NT2/D1 (cell line): ENCODE measurements around the gene PHYHIPL.

ENCODE experiments used
- DNase-seq: peaks from one replicate; pipeline ENCODE4 v3.0.0-alpha.2; 2011; ENCODE audit warnings: low read depth, low spot score
- H3K27me3 ChIP-seq: 2 replicates; pipeline ENCODE4 v1.6.0; 2011; ENCODE audit warnings: mild to moderate bottlenecking; ENCODE audit not compliant: insufficient read length, insufficient read depth
- H3K36me3 ChIP-seq: 2 replicates; pipeline ENCODE4 v1.6.1; 2011; ENCODE audit warnings: mild to moderate bottlenecking, low read length, mixed read lengths; ENCODE audit not compliant: insufficient read depth, insufficient read length
- H3K4me1 ChIP-seq: 2 replicates; pipeline ENCODE4 v1.5.1; 2011; ENCODE audit not compliant: insufficient read depth, insufficient read length
- H3K4me3 ChIP-seq: 2 replicates; pipeline ENCODE4 v1.5.1; 2011; ENCODE audit warnings: low read depth; ENCODE audit not compliant: insufficient read length
- H3K9ac ChIP-seq: 2 replicates; pipeline ENCODE4 v1.6.0; 2011; ENCODE audit warnings: low read depth; ENCODE audit not compliant: insufficient read length
- H3K9me3 ChIP-seq: 2 replicates; pipeline ENCODE4 v1.5.1; 2011; ENCODE audit warnings: mild to moderate bottlenecking, low read length; ENCODE audit not compliant: insufficient read depth
- SUZ12 ChIP-seq: IDR thresholded peaks from 2 replicates; pipeline ENCODE4 v1.6.1; 2011; ENCODE audit not compliant: insufficient read length, insufficient read depth; ENCODE audit errors: extremely low read depth
- YY1 ChIP-seq: IDR thresholded peaks from 2 replicates; pipeline ENCODE4 v1.6.1; 2011; ENCODE audit not compliant: insufficient read length, insufficient read depth
- ZNF274 ChIP-seq: IDR thresholded peaks from 2 replicates; pipeline ENCODE4 v1.6.1; 2011; ENCODE audit warnings: mild to moderate bottlenecking, low read depth, low read length

The PHYHIPL gene

DNA sequence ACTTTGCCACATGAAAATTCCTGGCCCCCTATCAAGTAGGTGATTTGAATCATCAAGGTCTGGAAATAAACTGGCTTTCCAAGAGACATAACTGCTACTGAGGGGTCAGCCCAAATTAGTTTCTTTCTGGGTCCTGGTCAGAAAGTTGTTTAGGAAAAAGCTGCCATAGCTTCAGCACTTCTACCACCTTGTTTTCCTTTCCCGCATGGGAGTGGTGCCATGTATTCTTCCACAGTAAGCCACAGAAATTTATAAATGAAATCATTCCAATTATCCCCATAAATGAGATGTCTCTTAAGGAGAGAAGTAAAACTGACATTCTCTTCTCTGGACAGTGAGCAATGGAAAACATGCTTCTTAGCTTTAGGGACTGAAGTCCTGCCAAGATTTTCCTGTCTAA lies 80.8 kb downstream of the PHYHIPL start:
- Histone ChIP-seq H3K36me3 (no peaks in the 10 kb centered on the region), H3K4me1 (no peaks in the 10 kb centered on the region), H3K9ac (no peak overlapping the region), H3K27me3 (no peaks in the 10 kb centered on the region), H3K4me3 (no peak overlapping the region), H3K9me3 (no peaks in the 10 kb centered on the region)
- no peak for DNase-seq
- TF ChIP-seq SUZ12: no peak
- no peak for TF ChIP-seq YY1
- TF ChIP-seq ZNF274: no peak

- H3K27me3 ChIP-seq: no peaks in the 10 kb centered on the region
- TF ChIP-seq YY1: no peak
- H3K9ac ChIP-seq: no peak overlapping the region
- no peak for DNase-seq
- H3K9me3 ChIP-seq: no peaks in the 10 kb centered on the region
- H3K4me1 ChIP-seq: no peaks in the 10 kb centered on the region
- H3K4me3 ChIP-seq: no peak overlapping the region
- no peaks in the 10 kb centered on the region for H3K36me3 ChIP-seq
These were observed 82.4 kb downstream of the PHYHIPL start for GRCh38 chr10:59258890-59259289.

DNA sequence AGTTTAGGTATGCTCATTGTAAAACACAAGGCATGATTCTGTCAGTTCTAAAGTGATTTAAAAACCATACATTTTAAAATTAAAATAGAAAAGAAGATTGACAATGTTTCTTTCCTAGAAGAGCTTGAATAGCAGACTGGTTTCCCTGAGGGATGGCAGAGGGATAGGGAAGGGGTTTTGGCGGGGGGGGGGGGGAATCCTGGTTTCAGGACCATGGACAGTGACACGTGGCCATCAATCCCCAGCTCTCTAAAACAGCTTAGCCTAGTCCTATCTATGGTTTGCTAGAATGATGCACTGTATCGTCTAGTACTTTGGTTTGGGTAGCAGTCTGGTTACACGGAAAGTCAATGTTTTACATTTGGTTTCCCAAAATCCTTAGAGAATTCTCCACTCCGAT lies 88.7 kb downstream of the PHYHIPL start:
- no peaks in the 10 kb centered on the region for H3K9me3 ChIP-seq
- no peak for TF ChIP-seq SUZ12
- no peak for TF ChIP-seq YY1
- no peak for TF ChIP-seq ZNF274
- no peaks in the 10 kb centered on the region for H3K36me3 ChIP-seq
- DNase-seq: no peak
- no peaks in the 10 kb centered on the region for H3K27me3 ChIP-seq
- no peak overlapping the region for H3K9ac ChIP-seq
- no peak overlapping the region for H3K4me3 ChIP-seq
- no peaks in the 10 kb centered on the region for H3K4me1 ChIP-seq

GRCh38 chr10:59266321-59266720 lies 89.9 kb downstream of the PHYHIPL start:
- Histone ChIP-seq H3K4me3 (no peak overlapping the region), H3K27me3 (no peaks in the 10 kb centered on the region), H3K9me3 (no peaks in the 10 kb centered on the region), H3K36me3 (no peaks in the 10 kb centered on the region), H3K9ac (no peak overlapping the region), H3K4me1 (no peaks in the 10 kb centered on the region)
- no peak for DNase-seq
- TF ChIP-seq ZNF274: no peak
- TF ChIP-seq YY1: no peak
- no peak for TF ChIP-seq SUZ12

DNA sequence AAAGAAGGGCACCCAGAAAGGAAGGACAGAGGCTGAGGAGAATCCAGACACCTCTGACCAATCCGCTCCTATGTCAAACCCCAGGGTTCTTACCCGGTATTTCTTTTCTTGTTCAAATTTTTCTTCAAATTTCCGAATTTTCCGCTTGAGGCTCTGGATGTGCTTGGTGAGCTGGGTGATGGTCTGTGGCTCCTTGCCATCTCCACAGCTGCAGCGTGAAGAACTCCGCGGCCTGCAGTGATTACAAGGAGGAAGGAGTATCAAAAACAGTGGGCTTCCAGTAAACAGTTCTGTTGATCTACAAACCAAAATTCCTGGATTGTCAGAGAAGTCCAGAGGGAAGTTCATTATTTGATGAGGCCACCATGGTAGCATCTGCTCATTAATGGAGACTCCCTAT lies 92.0 kb downstream of the PHYHIPL start:
- Histone ChIP-seq H3K9me3 (no peaks in the 10 kb centered on the region), H3K36me3 (no peaks in the 10 kb centered on the region), H3K4me1 (no peaks in the 10 kb centered on the region), H3K27me3 (no peaks in the 10 kb centered on the region), H3K4me3 (no peak overlapping the region), H3K9ac (no peak overlapping the region)
- TF ChIP-seq SUZ12: no peak
- no peak for TF ChIP-seq ZNF274
- TF ChIP-seq YY1: no peak
- no peak for DNase-seq

DNA sequence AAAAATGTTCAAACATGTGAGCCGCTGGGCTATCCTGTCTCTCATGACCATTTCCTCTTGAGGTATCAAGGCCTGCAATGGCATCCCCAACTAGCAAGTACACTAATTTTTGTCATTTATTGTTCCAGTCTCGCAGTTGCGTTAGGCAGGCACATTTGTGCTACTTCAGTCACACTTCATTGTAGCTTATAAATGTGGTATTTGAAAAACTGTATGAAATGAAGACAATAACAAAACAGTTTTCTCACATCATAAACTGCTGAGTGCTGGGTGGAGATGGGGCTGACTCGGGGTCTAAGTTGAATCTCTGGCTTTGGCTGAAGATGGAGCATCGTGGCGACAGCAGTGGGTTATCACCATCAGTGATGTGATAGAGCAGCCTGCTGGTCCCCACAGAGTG lies 93.2 kb downstream of the PHYHIPL start:
- no peaks in the 10 kb centered on the region for H3K36me3 ChIP-seq
- TF ChIP-seq ZNF274 (no peak), YY1 (no peak), SUZ12 (no peak)
- no peak overlapping the region for H3K4me3 ChIP-seq
- H3K4me1 ChIP-seq: no peaks in the 10 kb centered on the region
- H3K9me3 ChIP-seq: no peaks in the 10 kb centered on the region
- DNase-seq: no peak
- no peaks in the 10 kb centered on the region for H3K27me3 ChIP-seq
- no peak overlapping the region for H3K9ac ChIP-seq

GRCh38 chr10:59270492-59270891 lies 94.0 kb downstream of the PHYHIPL start:
- Histone ChIP-seq H3K36me3 (no peaks in the 10 kb centered on the region), H3K9me3 (no peaks in the 10 kb centered on the region), H3K4me1 (no peaks in the 10 kb centered on the region), H3K9ac (no peak overlapping the region), H3K4me3 (no peak overlapping the region), H3K27me3 (no peaks in the 10 kb centered on the region)
- no peak for TF ChIP-seq YY1
- no peak for TF ChIP-seq ZNF274
- TF ChIP-seq SUZ12: no peak
- DNase-seq: no peak

- no peaks in the 10 kb centered on the region for H3K4me1 ChIP-seq
- no peak for TF ChIP-seq ZNF274
- TF ChIP-seq YY1: no peak
- TF ChIP-seq SUZ12: no peak
These were observed 94.7 kb downstream of the PHYHIPL start for GRCh38 chr10:59271160-59271559.

More at GRCh38 chr10:59271160-59271559, 94.7 kb downstream of the PHYHIPL start:
- DNase-seq: no peak
- Histone ChIP-seq H3K27me3 (no peaks in the 10 kb centered on the region), H3K9me3 (no peaks in the 10 kb centered on the region), H3K9ac (no peak overlapping the region), H3K4me3 (no peak overlapping the region), H3K36me3 (no peaks in the 10 kb centered on the region)
